ENCODE data around the gene FAM135A. TPM values are rescaled to one million over a fixed set of nuclear protein-coding genes. Genes with fewer than 3 reads are reported as not detected.

The FAM135A gene
- total and polyA plus RNA-seq, 2 of the 8 experiments (the other 6 are each of a cell fraction or from before 2014, with no cell fraction given), result 17.4 to 35.7 TPM

DNA sequence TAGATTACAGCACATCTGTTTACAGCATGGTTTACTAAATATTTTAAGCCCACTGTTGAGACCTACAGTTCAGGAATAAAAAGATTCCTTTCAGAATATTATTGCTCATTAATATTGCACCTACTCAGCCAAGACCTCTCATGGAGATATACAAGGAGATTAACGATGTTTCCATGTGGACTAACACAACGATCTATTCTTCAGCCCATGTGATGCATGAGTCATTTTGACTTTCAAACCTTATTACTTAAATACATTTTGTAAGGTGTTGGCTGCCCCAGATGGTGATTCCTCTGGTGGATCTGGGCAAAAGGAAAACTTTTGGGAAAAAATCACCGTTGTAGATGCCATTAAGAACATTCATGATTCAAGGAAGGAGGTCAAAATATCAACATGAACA lies 105.4 kb downstream of the FAM135A start:
- Histone ChIP-seq H3K18ac (ENCODE audit: extremely low read depth, low read length) (no peak overlapping the region), H3K27ac (ENCODE audit: low read depth, low read length) (no peak overlapping the region), H3K4me1 (replicated peaks in 1 of 4; ENCODE audit: control insufficient read depth in 3 of 4, insufficient read depth in 4 of 4, low read length in 3 of 4) (no peaks in the 10 kb centered on the region), H3K23me2 (ENCODE audit: low read depth, low read length) (no peaks in the 10 kb centered on the region), H2BK5ac (ENCODE audit: low read depth, low read length) (no peak overlapping the region), H4K20me1 (replicated peaks in 1 of 2; ENCODE audit: control insufficient read depth in 1 of 2, insufficient read depth in 2 of 2, low read length in 2 of 2) (peaks cover 0 to 2% of the 10 kb centered on the region in 2 experiments), H3K56ac (replicated peaks; ENCODE audit: insufficient read length, low read depth, low read length) (no peak overlapping the region), H3K4me2 (ENCODE audit: insufficient read depth in 1 of 2, low read depth in 2 of 2, low read length in 2 of 2) (no peak overlapping the region), H3K27me3 (replicated peaks in 1 of 4; ENCODE audit: control insufficient read depth in 3 of 4, extremely low read depth in 1 of 4, insufficient read depth in 3 of 4, low read length in 3 of 4) (no peaks in the 10 kb centered on the region), H3K4me3 (ENCODE audit: extremely low read depth in 1 of 4, insufficient read depth in 2 of 4, low read depth in 3 of 4, low read length in 4 of 4) (no peak overlapping the region), H3K79me2 (ENCODE audit: control insufficient read depth in 1 of 2, insufficient read depth in 2 of 2, low read length in 2 of 2) (no peaks in the 10 kb centered on the region), H3K36me3 (ENCODE audit: control insufficient read depth in 2 of 4, insufficient read depth in 4 of 4, low read length in 3 of 4) (peaks cover 0 to 2% (median 0%) of the 10 kb centered on the region in 4 experiments; a peak in 1 of 8 replicates), H2BK20ac (ENCODE audit: low read length) (no peak overlapping the region), H2AK5ac (ENCODE audit: low read depth, low read length) (no peak overlapping the region), H3K9me3 (ENCODE audit: insufficient read depth in 2 of 2, low read depth in 1 of 2, low read length in 1 of 2) (no peaks in the 10 kb centered on the region), H2BK15ac (ENCODE audit: low read length) (no peak overlapping the region), H2BK120ac (replicated peaks; ENCODE audit: low read depth, low read length) (no peak overlapping the region), H2AFZ (ENCODE audit: low read length) (no peak overlapping the region), H3K14ac (ENCODE audit: insufficient read length) (no peak overlapping the region), H3K79me1 (ENCODE audit: low read depth, low read length) (no peaks in the 10 kb centered on the region), H4K5ac (ENCODE audit: insufficient read length, low read depth, low read length) (no peak overlapping the region), H3K23ac (ENCODE audit: insufficient read length) (no peak overlapping the region), H3K4ac (replicated peaks; ENCODE audit: insufficient read length, low read depth, low read length) (no peak overlapping the region), H4K8ac (ENCODE audit: extremely low read depth, insufficient read depth, low read length) (no peak overlapping the region), H2BK12ac (ENCODE audit: low read depth, low read length) (no peak overlapping the region), H4K91ac (replicated peaks; ENCODE audit: insufficient read length, low read length) (no peak overlapping the region), H3K9ac (replicated peaks in 1 of 4; ENCODE audit: extremely low read depth in 1 of 4, low read depth in 3 of 4, low read length in 3 of 4) (no peak overlapping the region)
- FAIRE-seq (no peak), DNase-seq (ENCODE audit: low read depth in 1 of 2, low spot score in 2 of 2) (no peak)
- 85% methylated on average over 3 of the region's 3 CpGs; no CpG with 5 or more reads in 1 of the 2 experiments for WGBS, 2 experiments (ENCODE audit: extremely low coverage in 1 of 2, insufficient coverage in 1 of 2, insufficient read length in 1 of 2, insufficient replicate concordance in 2 of 2, low coverage in 1 of 2, low lambda C conversion rate in 2 of 2, missing lambda C conversion rate in 1 of 2)
- ChIA-PET POLR2A (ENCODE audit: partially characterized antibody) (interaction anchor here (1.3 kb wide), 1 partner anchor 149 kb away, joined by 4 read pairs; the partner anchor contains the start of gene SMAP1), CTCF (ENCODE audit: partially characterized antibody) (interaction anchor here (0.9 kb wide), 1 partner anchor 12 kb away, joined by 3 read pairs; no protein-coding TSS in a partner anchor)
- no peak for TF ChIP-seq CHD2 (IDR thresholded peaks at IDR 0.05; ENCODE audit: low read length)
- no peak for TF ChIP-seq CTBP2 (IDR thresholded peaks at IDR 0.05; ENCODE audit: borderline replicate concordance, insufficient read depth, insufficient read length, low read length)
- TF ChIP-seq NANOG (IDR thresholded peaks at IDR 0.05; ENCODE audit: insufficient read depth, low read depth, low read length, poor library complexity, severe bottlenecking), result no peak
- no peak for TF ChIP-seq RBBP5 (IDR thresholded peaks at IDR 0.05; ENCODE audit: borderline replicate concordance, low read depth, low read length)
- no peak for TF ChIP-seq MAFK (IDR thresholded peaks at IDR 0.05; ENCODE audit: low read depth, low read length)
- TF ChIP-seq FOSL1 (IDR thresholded peaks at IDR 0.05; ENCODE audit: insufficient read depth, low read depth, low read length), result no peak
- TF ChIP-seq SP1 (IDR thresholded peaks at IDR 0.05; ENCODE audit: low read depth, low read length), result no peak
- no peak for TF ChIP-seq YY1 (IDR thresholded peaks at IDR 0.05; ENCODE audit: low read depth, low read length)
- TF ChIP-seq JUN (IDR thresholded peaks at IDR 0.05; ENCODE audit: low read depth, low read length), result no peak
- TF ChIP-seq SIX5 (IDR thresholded peaks at IDR 0.05; ENCODE audit: low read depth, low read length), result no peak
- TF ChIP-seq TAF1 (IDR thresholded peaks at IDR 0.05; ENCODE audit: low read depth, low read length), result no peak
- no peak for TF ChIP-seq TAF7 (optimal IDR thresholded peaks at IDR 0.05; ENCODE audit: borderline replicate concordance, low read depth, low read length)
- TF ChIP-seq HDAC6 (IDR thresholded peaks at IDR 0.05; ENCODE audit: low read depth, low read length), result no peak
- TF ChIP-seq RFX5 (IDR thresholded peaks at IDR 0.05; ENCODE audit: borderline replicate concordance, low read depth, low read length), result no peak
- TF ChIP-seq MAX (IDR thresholded peaks at IDR 0.05), result no peak

Measured in H1 (cell line).